HG03521 (cell line): ENCODE data around the gene FAM83G.

Source experiments
- ATAC-seq: cut with Tn5 transposase; IDR thresholded peaks from one replicate; pipeline ENCODE4 v1.9.1; 2021; ENCODE audit warnings: mild to moderate bottlenecking, moderate library complexity; ENCODE audit not compliant: unreplicated experiment

Gene FAM83G

DNA sequence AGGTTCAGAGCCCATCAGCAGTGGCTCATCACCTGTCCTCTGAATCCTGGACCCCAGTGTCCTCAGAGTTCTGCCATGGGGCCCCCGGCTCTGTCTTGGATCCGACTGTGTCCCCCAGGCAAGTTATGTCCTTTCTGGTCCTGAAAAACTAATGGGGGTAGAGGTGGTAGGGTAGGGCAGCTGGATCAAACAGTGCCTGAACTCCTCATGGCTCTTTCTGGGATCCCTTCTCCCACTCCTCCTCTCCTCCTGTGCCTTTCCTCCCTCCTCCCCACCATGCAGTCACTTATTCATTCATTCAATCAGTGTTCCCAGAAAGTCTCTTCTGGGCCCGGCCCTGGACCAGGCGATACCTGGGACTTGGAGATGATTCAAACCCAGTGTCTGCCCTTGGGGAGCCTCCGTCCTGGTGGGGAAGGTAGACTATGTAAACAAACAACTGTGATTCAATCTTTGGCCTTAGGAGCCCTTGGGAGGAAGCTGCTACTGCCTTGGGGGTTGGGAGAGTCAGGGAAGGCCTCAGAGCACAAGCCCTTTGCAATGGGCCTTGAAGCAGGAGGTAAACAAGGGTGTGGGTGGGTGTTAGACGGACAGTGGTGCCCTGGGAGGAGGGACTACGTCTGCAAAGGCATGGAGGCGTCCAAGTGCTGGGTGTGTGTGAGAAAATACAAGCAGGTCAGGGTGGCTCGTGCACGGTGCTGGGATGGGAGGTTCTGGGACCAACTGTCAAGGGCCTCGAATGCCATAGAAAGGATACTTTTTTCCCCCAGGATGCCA, 6.4 kb upstream of the FAM83G start:
- no peak for ATAC-seq

GRCh38 chr17:19009970-19010369, 5.4 kb upstream of the FAM83G start:
- ATAC-seq, result no peak

DNA sequence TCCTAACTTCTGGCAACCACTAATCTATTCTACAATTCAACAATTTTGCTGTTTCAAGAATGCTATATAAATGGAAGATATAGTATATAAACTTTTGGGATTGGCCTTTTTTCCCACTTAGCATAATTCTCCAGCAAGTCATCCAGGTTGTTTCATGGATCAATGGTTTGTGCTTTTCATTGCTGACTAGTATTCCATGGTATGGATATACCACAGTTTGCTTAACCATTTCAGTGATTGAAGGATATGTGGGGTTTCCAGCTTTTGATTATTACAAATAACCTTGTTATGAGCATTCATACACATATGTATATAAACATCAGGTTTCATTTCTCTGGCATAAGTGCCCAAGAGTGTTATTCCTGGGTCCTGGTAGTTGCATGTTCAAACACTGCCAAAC, 2.1 kb upstream of the FAM83G start:
- no peak for ATAC-seq

DNA sequence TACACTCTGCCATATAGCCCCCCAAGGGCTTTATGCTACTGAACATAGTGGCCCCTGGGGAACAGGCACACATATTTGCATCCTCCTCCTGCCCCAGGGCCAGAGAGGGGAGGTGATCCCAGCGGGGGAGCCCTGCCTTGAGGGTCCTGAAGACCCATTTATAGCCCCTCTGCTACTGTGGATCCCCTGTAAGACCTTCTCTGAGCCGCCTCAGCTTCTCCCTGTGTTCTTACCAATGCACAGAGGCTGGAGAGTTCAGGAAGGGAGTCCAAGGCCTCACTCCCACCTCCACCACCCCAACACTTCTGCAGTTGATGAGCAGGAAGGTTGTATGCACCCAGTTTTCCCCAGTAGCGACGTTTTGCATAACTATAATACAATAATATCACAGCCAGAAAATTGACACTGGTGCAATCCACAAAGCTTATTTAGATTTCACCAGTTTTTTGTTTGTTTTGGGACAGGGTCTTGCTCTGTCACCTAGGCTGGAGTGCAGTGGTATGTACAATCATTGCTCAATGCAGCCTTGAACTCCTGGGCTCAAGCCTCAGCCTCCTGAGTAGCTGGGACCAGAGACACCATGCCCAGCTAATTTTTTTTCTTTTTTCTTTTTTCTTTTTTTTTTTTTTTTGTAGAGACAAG, 1.3 kb upstream of the FAM83G start:
- ATAC-seq, result no peak

GRCh38 chr17:19005137-19005773, 691 bp upstream of the FAM83G start:
- ATAC-seq, result no peak

GRCh38 chr17:19003543-19004420, 782 bp downstream of the FAM83G start:
- ATAC-seq, result no peak

DNA sequence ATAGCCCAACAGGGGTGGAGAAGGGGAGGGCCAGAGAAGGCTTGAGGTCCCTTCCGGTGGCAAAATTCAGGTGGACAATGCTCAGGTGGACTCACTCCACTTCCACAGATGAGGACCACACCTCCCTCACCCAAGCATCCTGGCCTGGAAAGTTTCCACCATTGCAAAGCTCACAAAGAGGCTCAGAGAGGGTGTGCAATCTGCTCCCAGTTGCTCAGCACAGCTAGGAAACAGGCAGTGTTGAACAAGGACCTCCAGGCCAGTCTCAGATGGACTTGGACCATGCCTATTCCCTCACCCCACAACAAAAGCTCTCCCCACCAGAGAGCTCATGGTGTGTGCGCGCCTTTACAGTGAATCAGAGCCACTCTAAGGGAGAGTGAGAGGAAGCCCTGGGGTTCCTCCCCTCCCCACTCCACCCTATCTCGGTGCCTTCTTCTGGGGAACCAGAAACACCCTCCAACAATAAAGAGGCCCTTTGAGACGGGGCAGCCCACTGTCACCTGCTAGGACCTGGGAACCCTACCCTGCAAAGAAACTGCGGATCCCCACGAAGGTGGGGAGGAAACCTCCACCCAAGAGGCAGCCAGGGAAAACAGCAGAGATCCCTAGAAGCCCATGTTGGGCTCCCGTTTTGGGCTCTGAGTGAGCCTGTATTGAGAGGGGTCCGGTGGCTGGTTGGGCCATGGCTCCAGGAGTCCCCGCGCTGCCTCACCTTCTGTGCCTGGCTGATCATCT, 1.6 kb downstream of the FAM83G start:
- ATAC-seq, result no peak

DNA sequence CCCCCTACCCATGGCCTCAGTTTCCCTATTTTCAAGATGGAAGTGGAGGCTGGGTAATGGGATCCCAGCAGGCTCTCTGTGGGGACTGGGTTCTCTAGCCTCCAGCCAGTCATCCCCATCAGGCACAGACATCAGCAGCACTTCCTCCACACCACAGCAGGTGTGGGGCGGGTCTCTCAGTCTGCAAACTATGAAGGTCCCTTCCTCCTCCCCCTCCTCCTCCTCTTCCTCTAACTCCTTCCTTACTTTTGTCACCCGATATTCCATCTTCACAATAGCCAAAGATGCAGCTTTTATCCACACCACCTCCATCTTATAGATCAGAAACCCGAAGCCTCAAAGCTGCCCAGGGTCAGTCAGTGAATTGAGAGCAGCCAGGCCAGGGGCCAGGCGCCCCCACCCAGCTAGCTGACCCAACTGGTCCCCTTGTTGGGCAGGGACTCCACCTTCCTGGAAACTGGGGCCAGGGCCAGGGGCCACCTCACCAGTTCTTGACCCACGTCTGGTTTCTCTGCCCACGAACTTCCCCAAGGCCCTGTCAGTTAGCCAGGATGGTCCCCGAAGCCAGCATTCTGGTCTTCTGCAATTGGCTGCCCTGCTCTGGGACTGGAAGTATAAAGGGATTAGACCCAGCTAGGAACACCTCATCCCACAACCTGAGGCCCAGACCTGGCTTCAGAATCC, 2.5 kb downstream of the FAM83G start:
- no peak for ATAC-seq

DNA sequence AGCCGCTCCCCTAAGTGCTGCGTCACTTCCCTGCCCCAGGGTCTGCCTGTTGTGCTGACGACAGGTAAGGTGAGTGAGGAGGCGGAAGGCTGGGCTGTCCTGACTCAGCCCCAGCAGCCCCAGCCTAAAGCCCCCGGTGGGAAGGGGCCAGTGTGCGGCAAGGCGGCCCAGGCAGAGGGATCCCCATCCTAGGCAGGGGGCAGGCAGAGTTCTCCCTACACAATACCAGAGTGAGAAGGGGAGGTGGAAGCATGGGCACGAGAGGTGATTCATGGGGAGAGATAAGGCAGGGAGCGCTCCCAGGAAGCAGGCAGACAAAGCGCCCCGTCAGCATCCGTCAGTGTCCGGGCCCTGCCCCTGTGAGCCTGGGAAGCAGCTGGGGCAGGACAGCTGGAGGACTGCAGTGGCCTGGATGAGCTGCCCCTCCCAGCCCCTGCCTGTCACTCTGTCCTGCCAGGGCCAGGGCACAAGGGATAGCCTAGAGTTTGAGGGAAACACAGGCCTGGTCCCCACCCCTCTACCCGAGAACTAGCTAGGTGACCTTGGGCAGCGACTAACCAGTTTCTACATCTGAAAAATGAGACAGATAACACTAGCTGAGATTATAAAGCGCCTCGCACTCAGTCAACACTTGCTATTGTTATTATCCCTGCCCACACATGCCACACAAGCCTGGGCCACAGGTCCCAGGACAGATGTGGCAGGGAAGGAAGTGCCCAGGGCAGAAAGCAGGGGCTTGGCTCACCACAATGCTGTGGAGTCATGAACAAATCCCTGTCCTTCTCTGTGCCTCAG, 3.8 kb downstream of the FAM83G start:
- no peak for ATAC-seq

DNA sequence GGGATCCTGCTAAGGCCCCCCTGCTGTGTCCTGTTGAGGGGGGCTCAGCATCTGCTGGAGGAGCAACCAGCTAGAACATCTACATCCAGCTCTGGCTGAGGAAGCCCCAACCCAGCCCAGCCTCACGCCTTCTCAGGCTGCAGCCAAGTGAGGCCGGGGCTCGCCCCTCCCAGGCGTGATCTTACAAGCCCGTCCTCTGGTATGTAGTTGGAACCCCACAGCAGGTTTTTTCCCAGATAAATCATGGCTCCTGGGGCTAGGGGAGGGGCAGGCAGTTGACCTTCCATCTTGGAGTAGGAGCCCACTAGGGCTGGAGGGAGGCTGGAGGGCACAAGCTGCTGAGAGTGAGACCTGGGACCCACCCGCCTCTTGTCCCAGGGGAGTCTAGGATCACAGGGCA, 4.7 kb downstream of the FAM83G start:
- ATAC-seq, result no peak

DNA sequence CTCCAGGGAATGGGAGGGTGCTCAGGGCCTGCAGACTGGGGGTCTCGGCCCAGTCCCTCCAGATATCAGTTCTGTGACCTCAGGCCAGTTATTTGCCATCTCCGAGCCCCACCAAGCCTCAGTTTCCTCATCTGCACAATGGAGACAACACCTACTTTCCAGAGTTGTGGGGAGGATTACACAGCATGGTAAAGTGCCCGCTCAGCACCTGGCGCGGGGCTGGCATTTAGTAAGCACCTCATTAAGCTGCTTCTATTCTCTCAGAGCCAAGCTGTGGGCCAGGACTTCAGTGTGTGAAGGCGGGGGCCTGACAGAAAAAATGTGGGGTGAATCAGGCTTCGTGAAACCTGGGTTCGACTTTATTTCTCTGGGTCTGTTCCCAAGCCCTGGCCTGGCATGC, 5.2 kb downstream of the FAM83G start:
- no peak for ATAC-seq

- ATAC-seq, result no peak
Measured at GRCh38 chr17:18997650-18998196, 6.8 kb downstream of the FAM83G start.

DNA sequence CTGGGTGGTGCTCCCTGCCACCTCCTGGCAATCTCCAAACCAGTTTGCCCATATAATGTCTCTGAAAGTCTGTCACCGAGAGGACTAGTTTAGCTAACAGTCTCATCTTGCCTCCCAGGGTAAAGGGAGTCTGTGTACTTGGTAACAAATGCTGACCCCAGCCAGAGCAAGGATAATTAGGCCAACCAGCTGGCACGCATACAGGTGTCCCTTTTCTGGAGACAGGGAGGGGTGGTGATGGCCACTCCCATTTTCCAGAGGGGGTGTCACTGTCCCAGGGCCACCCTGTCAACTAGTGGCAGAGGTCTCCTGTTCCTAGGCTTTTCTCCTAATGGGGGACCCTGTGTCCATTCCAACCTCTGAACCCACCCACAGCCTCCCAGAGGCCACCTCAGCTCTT, 8.1 kb downstream of the FAM83G start:
- no peak for ATAC-seq

GRCh38 chr17:18995220-18995619, 9.3 kb downstream of the FAM83G start:
- ATAC-seq, result no peak

- no peak for ATAC-seq
Measured at GRCh38 chr17:18994631-18995030, 9.9 kb downstream of the FAM83G start.

GRCh38 chr17:18993905-18994526, 10.5 kb downstream of the FAM83G start:
- no peak for ATAC-seq

GRCh38 chr17:18992454-18993130, 12.0 kb downstream of the FAM83G start:
- no peak for ATAC-seq
